DMS53 treated with DMSO at 0.1 percent for 48 hours (cell line): ENCODE results near the gene C16orf54.
"Not testable (repeated sequence)": the region's sequence is repeated elsewhere in the genome, so short reads cannot be mapped to it uniquely, and the experiment has no call there.

Experiments
- DNase-seq: peaks from one replicate; lab custom pipeline; 2025; ENCODE audit not compliant: unreplicated experiment; lab: John Stamatoyannopoulos, UW

Gene C16orf54

GRCh38 chr16:29769507-29769906, 23.7 kb upstream of the C16orf54 start:
- no peak for DNase-seq

DNA sequence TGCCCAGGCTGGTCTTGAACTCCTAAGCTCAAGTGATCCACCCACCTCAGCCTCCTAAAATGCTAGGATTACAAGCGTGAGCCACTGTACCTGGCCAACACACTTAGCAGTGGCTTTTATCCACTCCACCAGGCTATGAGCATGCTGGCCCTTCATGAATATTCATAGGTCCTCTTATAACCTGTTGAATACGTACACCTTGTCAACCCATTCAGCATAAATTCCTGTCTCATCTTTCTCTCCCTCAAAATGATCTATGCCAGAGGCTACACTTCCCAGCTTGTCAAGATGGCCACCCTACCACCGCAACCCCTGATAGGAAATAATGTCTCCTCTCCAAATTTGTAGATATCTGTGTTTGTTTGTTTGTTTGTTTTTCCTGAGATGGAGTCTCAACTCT, 21.3 kb upstream of the C16orf54 start:
- no peak for DNase-seq

DNA sequence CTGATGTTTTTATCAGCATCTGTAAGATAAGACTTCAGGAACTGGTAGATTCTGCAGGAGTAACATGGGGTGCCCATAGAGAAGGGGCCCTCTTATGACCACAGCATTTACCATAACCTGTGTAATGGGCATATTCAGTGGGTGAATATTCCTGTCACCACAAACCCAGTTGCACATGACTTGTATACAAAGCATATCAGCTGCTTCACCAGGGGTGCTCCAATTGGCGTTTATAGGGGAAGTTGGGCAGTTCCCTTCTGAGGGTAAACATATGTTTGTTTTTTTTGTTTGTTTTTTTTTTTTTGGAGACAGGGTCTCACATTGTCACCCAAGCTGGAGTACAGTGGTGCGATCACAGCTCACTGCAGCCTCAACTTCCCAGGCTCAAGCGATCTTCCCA, 20.8 kb upstream of the C16orf54 start:
- no peak for DNase-seq

DNA sequence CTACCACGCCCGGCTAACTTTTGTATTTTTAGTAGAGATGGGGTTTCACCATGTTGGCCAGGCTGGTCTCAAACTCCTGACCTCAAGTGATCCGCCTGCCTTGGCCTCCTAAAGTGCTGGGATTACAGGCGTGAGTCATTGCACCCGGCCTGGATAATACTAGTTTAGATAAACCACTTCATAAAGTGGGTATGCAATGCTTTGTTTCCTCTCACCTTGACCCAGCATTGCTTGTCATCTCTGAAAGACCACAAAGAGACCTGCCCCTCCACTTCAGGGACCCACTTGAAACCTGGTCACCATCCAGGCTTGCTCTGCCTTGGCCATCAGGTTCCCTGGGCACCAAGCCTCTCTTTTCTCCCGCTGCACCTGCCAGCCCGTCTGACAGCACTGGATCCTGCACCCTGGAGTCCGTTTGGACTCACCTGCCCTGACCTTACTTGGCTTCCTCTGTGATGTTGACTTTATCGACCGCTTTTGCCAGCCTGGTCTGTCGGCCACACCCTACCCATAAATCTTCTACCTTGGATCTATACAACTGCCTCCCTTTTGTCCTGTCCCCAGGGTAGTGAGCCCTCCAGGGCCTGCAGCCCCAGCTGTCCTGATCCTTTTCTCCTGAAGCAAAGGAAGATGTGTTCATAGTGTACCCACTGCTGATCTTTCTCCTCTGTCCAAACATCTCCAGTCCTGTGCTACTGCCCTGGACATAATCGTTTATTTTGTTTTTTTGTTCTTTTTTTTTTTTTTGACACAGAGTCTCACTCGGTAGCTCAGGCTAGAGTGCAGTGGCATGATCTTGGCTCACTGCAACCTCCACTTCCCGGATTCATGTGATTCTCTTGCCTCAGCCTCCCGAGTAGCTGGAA, 19.6 kb upstream of the C16orf54 start:
- peak; percentile 79 for DNase-seq

GRCh38 chr16:29763326-29763725, 17.5 kb upstream of the C16orf54 start:
- no peak for DNase-seq

DNA sequence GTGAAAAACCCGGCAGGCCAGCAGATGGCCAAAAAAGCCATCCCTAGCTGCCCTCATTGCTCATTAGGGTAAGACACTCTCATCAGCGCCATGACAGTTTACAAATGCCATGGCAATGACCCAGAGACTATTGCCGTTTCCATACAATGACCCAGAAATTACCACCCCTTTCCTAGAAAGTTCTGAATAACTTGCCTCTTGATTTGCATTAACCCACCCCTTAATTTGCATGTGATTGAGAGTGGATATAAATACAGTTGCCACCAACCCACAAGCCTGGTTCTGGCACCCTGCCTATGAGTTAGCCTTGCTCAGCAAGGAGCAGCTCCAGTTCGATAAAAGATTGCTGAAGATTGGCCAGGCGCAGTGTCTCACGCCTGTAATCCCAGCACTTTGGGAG, 16.1 kb upstream of the C16orf54 start:
- DNase-seq = no peak

- not testable (repeated sequence) for DNase-seq
Measured at GRCh38 chr16:29761280-29761651, 15.5 kb upstream of the C16orf54 start.

DNA sequence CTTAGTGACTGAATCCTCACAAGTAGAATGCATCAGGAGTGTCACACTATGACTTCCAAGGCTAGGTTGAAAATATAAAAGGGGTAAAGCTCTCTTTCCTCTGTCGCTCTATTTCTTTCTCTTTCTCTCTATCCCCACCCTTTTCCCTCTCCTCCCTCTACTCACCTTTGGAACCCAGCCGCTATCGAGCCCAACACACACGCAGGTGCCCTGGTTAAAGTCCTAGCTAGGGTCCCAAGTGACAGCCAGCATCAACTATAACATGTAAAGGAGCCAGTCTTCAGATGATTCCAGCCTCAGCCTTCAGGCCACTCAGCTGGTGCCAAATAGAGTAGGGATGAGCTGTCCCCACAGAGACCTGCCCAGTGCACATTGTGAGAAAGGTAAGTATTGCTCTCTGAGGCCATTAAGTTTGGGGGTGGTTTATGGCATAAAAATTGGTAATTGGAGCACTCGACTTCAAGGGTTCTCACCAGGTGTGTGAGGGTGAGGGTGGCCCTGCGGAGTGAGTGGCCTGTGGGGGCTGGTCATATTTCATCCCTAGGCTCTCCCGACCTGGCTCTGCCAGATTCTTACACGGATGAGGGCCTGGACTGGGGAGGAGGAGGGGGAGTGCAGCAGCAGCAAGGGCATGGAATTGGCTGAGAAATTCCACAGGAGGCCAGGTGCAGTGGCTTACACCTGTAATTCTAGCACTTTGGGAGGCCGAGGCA, 14.9 kb upstream of the C16orf54 start:
- no peak for DNase-seq

- no peak for DNase-seq
Measured at GRCh38 chr16:29757950-29758466, 12.2 kb upstream of the C16orf54 start.

- DNase-seq = not testable (repeated sequence)
Measured at GRCh38 chr16:29757086-29757485, 11.3 kb upstream of the C16orf54 start.

DNA sequence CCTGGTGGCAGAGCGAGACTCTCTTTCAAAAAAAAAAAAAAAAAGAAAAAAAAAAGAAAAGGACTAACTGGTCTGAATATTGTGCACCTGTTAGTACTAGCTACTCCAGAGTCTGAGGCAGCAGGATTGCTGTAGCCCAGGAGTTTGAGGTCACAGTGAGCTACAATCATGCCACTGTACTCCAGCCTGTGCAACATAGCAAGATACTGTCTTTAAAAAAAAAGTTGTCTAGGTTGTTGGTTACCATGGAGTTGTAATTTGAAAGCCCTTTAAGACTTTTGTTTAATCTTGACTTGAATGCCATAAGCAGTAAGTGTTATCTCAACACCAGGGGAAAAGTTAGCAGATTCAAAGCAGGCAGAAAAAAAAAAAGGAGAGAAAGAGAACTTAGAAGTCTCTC, 10.9 kb upstream of the C16orf54 start:
- DNase-seq = no peak

GRCh38 chr16:29753516-29753915, 7.7 kb upstream of the C16orf54 start:
- no peak for DNase-seq

DNA sequence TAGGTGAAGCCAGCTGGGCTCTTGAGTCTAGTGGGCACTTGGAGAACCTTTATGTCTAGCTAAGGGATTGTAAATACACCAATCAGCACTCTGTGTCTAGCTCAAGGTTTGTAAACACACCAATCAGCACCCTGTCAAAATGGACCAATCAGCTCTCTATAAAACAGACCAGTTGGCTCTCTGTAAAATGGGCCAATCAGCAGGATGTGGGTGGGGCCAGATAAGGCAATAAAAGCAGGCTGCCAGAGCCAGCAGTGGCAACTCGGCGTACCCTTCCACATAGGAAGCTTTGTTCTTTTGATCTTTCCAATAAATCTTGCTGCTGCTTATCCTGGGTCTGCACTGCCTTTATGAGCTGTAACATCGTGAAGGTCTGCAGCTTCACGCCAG, 3.0 kb upstream of the C16orf54 start:
- DNase-seq = not testable (repeated sequence)

DNA sequence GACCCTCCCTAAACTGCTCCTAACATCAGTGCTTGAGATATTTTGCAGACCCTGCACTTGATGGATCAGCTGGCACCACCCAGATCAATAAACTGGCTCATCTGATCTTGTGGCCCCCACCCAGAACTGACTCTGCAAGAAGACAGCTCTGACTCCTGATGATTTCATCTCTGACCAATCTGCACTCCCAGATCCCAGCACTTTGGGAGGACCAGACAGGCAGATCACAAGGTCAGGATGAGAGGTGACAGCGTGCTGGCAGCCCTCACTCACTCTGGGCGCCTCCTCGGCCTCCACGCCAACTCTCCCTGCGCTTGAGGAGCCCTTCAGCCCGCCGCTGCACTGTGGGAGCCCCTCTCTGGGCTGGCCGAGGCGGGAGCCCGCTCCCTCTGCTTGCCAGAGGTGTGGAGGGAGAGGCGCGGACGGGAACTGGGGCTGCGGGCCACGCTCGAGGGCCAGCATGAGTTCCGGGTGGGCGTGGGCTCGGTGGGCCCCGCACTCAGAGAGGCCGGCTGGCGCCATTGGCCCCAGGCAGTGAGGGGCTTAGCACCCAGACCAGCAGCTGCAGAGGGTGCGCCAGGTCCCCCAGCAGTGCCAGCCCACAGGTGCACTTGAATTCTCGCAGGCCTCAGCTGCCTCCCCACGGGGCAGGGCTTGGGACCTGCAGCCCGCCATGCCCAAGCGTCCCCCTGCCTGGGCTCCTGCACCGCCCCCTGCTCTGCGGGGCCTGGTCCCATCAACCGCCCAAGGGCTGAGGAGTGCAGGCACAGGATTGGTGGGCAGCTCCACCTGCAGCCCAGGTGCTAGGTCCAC, 2.4 kb upstream of the C16orf54 start:
- DNase-seq = no peak

DNA sequence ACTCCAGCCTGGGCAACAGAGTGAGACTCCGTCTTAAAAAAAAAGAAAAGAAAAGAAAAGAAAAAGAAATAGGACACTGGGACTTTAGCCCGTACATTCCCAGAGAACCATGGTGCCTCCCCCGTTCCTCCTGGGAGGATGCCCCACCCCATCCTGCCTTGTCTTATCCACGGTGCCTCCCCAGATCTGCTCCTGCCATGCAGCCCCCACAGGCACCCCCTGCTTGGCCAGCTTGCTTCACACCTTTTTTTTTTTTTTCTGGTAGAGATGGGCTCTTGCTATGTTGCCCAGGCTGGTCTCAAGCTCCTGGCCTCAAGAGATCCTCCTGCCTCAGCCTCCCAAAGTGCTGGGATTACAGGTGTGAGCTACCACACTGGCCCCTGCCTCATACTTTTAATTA, 728 bp upstream of the C16orf54 start:
- DNase-seq = not testable (repeated sequence)

DNA sequence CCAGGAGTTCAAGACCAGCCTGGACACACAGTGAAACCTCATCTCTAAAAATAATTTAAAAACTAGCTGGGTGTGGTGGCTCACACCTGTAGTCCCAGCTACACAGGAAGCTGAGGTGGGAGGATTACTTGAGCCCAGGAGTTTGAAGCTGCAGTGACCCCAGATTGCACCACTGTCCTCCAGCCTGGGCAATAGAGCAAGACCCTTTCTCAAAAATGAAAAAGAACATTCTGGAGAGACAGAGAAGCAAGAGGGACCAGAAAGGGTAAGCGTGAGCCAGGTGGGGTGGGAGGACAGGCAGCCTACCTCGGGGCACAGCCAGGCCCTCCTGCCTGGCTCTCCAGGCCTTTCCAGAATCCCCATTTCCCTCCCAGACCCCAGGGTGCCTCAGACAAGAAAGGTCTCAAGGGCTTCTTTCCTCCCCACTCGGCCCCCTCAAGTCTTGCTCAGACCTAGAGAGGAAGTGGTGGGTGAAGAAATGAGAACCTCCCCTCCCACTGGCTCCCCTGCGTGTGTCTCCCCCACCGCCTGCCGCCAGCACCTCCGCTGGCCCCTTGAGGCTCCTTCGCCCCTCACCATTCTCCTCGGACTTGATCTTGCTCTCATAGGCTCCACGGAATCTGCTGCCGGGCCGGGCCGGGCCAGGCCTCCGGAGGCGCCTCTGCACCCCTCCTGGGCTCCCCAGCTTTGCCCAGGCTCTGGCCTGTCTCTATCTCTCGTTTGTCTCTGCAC, 503 bp downstream of the C16orf54 start:
- no peak for DNase-seq

- DNase-seq = no peak
Measured at GRCh38 chr16:29744541-29745101, 1.2 kb downstream of the C16orf54 start.

DNA sequence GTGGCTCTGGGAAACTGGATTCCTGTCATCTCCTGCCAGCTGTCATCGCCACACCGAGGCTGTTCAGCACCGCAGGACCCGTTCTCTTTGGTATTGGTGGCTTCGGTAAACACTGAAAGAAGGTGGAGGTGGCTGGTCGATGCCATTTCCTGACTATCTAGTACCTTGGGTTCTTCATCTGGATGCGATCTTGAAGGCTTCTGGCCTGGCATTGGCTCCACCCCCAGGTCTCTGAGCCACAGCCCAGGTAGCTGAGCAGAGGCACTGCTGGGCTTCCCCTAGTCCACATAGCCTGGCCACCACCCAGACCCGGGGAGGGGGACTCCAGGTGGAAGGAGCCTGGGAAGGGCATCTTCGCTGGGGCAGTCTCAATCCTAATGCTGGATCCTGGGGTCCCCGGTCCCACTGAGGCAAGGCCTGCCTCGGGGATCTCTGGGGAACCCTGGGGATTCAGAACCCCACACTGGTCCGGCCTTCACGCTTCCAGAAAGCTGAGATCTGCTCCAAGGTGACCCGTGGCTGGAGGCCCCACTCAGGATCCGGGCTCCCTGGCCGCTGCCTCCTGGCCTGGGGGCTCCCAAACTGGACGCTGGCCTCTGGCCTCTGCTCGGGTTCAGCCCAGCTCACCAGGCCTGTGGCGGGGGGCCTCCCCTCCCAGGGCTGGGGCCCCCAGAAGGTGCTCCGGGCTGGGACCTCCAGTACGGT, 1.8 kb downstream of the C16orf54 start:
- no peak for DNase-seq

DNA sequence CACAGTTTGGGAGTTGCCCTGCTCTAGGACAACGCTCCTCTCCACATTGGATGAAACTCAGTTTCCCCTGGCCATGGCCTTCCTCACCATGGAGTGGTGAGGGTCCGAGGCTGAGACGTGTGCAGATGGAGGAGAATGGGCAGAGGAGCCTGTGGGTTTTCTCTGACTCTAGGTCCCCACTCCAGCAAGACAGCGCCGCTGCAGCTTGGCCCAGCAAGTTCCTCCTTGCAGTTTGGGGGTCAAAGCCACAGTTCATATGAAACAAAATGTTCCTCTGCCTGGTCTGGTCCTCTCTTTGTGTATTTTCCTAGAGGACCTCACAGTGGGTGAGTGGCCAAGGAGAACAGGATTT, 2.3 kb downstream of the C16orf54 start:
- DNase-seq = no peak
